Skeletal muscle cell (primary cell): ENCODE data around the gene CRTC2.
"Not testable (repeated sequence)": the region's sequence is repeated elsewhere in the genome, so short reads cannot be mapped to it uniquely, and the experiment has no call there.

Experiments used
- DNase-seq: peaks from one replicate; pipeline ENCODE4 v3.0.0-alpha.2; 2010; ENCODE audit warnings: low read depth
- H3K4me3 ChIP-seq: 2 replicates; pipeline ENCODE4 v1.5.1; 2011; ENCODE audit warnings: low read depth, mild to moderate bottlenecking, control low read depth, low read length, moderate library complexity

The CRTC2 gene

DNA sequence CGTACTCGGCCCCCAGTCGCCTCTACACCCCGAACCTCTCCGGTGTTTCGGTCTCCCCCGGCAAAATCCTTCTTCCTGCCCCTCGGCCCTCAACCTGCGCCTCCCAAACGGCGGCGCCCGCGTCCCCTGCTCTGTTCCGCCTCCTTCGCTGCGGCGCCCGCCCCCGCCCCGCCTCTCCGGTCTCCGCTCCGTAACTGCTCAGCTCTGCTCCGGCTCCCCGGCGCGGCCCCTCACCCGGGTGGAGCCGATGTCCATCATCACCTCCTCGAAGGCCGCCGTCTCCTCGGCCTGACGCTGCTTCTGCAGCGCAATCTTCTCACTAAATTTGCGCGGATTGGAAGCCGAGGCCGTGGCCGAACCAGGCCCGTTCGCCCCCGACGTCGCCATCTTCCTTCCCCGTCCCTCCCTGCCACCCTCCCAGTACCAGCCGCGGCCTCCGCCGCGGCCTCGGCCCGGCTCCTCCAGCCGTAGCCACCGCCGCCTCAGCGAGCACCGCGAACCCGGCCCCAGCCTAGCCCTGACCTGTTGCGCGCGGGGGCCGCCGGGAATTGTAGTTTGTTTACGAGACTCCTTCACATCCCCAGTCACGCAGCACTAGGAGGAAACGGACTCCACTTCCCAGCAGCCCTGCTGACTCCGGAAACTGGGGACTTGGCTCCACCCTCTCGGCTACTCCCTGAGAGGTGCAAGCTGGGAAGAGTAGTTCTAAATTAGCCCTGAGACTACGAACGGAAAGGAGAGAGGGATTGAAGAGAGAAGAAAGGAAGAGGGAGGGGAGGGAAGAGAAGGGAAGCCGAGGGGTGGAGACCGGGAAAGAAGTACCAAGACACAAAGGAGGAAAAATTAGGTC is at the start of gene CRTC2:
Gene CRTC2, minus strand, starts transcription at position 502 of the 850 bp plus-strand sequence. Its CDS starts 115 bp downstream, at position 387.
- H3K4me3 ChIP-seq = peak within 1 kb of the TSS; percentile 76
- DNase-seq = peak; percentile 94

- peak; percentile 59 for DNase-seq
- H3K4me3 ChIP-seq = no peak overlapping the region
These were observed 47.7 kb upstream of the CRTC2 start for GRCh38 chr1:154006136-154006535.

DNA sequence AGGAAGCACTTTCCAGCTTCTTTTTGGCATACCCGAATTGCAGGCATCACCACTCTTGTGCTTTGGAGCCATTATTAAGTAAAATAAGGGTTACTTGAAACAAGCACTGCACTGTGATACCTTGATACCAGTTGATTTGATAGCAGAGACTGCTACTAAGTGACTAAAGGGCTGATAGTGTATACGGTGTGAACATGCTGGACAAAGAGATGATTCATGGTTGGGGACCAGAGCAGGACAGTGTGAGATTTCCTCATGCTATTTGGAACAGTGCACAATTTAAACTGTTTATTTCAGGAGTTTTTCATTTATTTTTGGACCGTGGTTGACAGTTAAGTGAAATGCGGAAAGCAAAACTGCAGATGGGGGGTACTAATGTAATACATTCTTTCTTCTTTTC is 42.0 kb upstream of the CRTC2 start:
- DNase-seq = no peak
- no peak overlapping the region for H3K4me3 ChIP-seq

DNA sequence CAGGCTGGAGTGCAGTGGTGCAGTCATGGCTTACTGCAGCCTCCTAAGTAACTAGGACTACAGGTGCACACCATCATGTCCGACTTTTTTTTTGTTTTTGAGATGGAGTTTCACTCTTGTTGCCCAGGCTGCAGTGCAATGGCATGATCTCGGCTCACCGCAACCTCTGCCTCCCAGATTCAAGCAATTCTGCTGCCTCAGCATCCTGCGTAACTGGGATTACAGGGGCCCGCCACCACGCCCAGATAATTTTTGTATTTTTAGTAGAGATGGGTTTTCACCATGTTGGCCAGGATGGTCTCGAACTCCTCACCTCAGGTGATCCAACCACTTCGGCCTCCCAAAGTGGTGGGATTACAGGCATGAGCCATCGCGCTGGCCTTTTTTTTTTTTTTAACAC is 38.5 kb upstream of the CRTC2 start:
- DNase-seq, H3K4me3 ChIP-seq: not testable (repeated sequence)

DNA sequence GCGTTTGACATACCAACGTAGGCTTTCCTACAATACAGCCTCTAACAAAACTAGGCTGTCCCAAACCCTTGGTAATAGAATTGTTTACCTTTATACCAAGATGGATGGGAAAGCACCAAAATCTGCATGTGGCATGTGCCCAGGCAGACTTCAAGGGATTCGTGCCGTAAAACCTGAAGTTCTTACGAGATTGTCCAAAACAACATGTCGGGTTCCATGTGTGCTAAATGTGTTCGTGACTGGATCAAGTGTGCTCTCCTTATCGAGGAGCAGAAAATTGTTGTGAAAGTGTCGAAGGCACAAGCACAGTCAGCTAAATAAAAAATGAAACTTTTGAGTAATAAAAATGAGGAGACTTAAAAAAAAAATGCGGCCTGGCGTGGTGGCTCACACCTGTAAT is 37.2 kb upstream of the CRTC2 start:
- H3K4me3 ChIP-seq = no peak overlapping the region
- no peak for DNase-seq

DNA sequence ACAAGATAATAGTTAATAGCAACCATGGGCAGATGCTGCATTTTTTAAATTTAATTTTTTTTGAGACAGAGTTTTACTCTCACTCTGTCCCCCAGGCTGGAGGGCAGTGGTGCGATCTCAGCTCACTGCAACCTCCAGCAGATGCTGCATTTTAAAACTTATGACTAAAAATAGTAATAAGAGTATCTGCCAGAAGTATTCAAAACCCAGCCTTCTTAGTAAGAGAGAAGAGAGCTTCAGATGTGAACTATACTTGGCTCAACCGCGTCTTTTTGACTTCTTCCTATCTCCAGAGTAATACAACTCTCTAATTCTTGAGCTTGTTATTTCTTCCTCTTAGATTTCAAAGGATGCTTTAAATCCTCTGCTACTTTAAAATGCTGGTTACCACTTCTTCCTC is 36.8 kb upstream of the CRTC2 start:
- H3K4me3 ChIP-seq = no peak overlapping the region

DNA sequence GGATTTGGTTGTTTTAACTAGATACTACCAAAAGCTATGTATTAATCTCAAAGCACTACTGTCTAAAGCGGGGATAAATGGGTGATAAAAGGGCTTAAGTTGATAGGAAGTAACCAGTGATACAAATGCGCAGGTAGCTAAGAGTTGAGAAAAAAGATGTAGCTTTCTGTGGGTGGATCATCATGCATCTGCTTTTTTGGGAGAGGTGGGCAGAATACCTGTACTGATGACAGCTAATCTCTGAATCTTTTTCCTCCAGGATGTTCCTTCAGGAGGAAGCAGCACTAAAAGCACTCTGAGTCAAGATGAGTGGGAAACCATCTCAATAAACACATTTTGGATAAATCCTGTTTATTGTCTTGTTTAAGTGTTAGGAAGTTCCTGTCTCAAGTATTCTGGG is 33.4 kb upstream of the CRTC2 start:
- peak overlapping the region; percentile 97 for H3K4me3 ChIP-seq

More for the DNA sequence above, 36.8 kb upstream of the CRTC2 start:
- DNase-seq = no peak

GRCh38 chr1:153991151-153991630 is 32.8 kb upstream of the CRTC2 start:
- peak overlapping the region; percentile 97 for H3K4me3 ChIP-seq
- no peak for DNase-seq

More for the DNA sequence above, 33.4 kb upstream of the CRTC2 start:
- DNase-seq = no peak

GRCh38 chr1:153990468-153991150 is 32.2 kb upstream of the CRTC2 start, which contains the start of gene RPS27:
Gene RPS27, plus strand, starts transcription at chr1:153990762. Its CDS starts 35 bp downstream, at chr1:153990797.
- DNase-seq = peak; percentile 93
- peak within 1 kb of the TSS; percentile 97 for H3K4me3 ChIP-seq

DNA sequence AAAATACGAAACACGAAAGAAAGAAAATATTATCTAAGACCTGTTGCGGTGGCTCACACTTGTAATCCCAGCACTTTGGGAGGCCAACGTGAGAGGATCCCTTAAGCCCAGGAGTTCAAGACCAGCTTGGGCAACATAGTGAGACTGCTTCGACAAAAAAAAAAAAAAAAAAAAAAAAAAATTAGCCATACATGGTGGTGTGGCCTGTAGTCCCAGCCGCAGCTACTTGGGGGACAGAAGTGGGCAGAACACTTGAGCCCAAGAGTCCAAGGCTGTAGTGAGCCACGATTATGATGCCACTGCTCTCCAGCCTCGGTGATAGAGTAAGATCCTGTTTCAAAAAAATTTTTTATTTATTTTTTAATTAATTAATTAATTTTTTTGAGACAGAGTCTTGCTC is 29.2 kb upstream of the CRTC2 start:
- no peak overlapping the region for H3K4me3 ChIP-seq
- no peak for DNase-seq

- peak; percentile 61 for DNase-seq
- H3K4me3 ChIP-seq = peak within 1 kb of the TSS; percentile 93
These were observed 27.7 kb upstream of the CRTC2 start, which contains the start of gene RAB13 for GRCh38 chr1:153985941-153986761. Gene RAB13, minus strand, starts transcription at chr1:153986339. Its CDS starts 103 bp downstream, at chr1:153986236.

DNA sequence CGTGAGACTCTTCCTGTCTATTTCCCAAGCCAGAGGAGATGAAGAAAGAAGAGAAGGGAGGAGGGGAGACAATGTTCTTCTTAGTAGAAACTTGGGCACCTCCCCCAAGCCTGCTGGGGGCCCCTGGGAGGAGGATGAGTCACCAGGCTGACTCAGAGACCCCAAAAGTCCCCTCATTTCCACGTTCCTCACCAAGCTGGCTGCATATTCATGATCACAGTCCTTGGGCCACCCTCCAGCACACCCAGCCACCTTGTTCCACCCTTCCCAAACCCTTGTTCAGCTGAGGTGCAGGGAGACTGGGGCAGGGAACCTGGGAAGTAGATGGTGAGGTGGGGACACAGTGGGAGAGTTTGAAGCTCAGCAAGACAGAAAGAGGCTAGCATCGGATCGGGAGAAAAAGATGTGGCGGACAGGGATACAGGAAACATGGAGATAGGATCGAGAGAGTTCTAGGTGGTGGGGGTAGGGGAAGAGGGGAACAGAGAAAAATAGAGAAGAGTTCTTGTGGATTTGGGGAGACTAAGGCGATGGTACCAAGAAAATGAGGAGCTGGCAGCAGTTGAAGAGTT is 27.0 kb upstream of the CRTC2 start:
- peak; percentile 79 for DNase-seq
- H3K4me3 ChIP-seq = peak overlapping the region; percentile 93

- DNase-seq = no peak
- H3K4me3 ChIP-seq = peak overlapping the region; percentile 93
These were observed 25.9 kb upstream of the CRTC2 start for GRCh38 chr1:153984123-153984894.

GRCh38 chr1:153981735-153982134 is 23.3 kb upstream of the CRTC2 start:
- H3K4me3 ChIP-seq, DNase-seq: not testable (repeated sequence)

DNA sequence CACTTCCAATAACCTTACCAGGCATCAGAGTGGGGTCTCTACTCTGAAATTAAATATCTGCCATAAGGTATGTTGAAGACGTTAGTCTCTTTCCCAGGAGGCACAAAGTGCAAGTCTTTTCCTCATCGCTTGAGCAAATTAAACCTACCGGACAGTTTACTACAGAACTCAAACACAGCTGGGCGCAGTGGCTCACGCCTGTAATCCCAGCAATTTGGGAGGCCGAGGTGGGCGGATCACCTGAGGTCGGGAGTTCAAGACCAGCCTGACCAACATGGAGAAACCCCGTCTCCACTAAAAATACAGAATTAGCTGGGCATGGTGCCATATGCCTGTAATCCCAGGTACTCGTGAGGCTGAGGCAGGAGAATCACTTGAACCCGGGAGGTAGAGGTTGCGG is 20.7 kb upstream of the CRTC2 start:
- DNase-seq, H3K4me3 ChIP-seq: not testable (repeated sequence)

DNA sequence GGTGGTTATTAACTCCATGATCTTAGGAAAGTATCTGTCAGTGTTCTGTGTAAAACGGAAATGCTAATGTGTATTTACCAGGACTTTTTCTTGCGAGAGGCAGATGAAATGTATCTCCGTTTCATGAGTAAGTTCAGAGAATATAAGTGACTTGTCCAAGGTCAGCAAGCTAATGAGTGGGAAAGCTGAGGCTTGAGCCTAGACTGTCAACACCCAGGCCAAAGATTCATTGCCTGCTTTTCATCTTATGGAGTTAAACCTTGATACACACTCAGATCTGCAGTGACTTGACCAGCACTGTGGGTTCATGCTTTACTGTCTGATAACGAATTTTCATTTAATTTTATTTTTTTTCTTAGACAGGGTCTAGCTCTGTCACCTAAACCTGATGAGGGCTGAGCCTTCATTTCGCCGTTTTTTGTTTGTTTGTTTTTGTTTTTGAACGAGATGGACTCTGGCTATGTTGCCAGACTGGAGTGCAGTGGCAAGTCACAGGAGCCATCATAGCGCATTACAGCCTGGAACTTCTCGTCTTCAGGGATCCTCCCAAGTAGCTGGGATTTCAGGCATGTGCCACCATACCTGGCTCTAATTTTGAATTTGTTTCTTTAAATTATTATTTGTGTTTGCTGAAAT is 20.0 kb upstream of the CRTC2 start:
- H3K4me3 ChIP-seq = peak overlapping the region; percentile 98
- DNase-seq = no peak

- peak; percentile 31 for DNase-seq
- H3K4me3 ChIP-seq = peak within 1 kb of the TSS; percentile 98
These were observed 19.1 kb upstream of the CRTC2 start, which contains the start of gene JTB for GRCh38 chr1:153977250-153978240. Gene JTB, minus strand, starts transcription at chr1:153977674. Its CDS starts 422 bp downstream, at chr1:153977252.
